Lower leg skin (tissue), 4 donors: Measurements from ENCODE around the gene ABCA1. TPM values are rescaled to one million over a fixed set of nuclear protein-coding genes. Genes with fewer than 3 reads are reported as not detected.

Experiments used
- DNase-seq, 2 donors: peaks; one replicate each; pipeline ENCODE4 v3.0.0-alpha.2; 2019; ENCODE audit warnings: low spot score in 2 of 2
- H3K4me3 ChIP-seq: fragments of 200-600 bp; sonication (generic); 2 replicates; pipeline ENCODE4 v1.5.1; 2017; ENCODE audit warnings: mild to moderate bottlenecking, low read depth; ENCODE audit not compliant: poor library complexity, severe bottlenecking
- POLR2A ChIP-seq, 2 donors: fragments of 450-650 bp; IDR thresholded peaks; one replicate each; pipeline ENCODE4 v1.6.1; 2016 to 2017; ENCODE audit warnings: antibody characterized with exemption in 2 of 2, mild to moderate bottlenecking in 1 of 2, moderate library complexity in 1 of 2
- WGBS, 2 donors: methylation state at CpG; one replicate each; pipeline ENCODE4 v1.1.5; 2018; 5-methylcytosine and 5-hydroxymethylcytosine counted together
- intact Hi-C: fragments of 100-400 bp; cut with DNase I; formaldehyde crosslinking; loops from one replicate; pipeline ENCODE4 v1.15.0; 2023; ENCODE audit warnings: low total_unique reads
- total RNA-seq, 4 donors: library from RNA; depleted of rRNA; stranded (reverse); fragments of >200 nt; gene quantifications; one replicate each; pipeline ENCODE4 v1.1.0, GENCODE V29; 2016
- TF ChIP-seq, protein P1 (sequence below), 3 donors: fragments of 450-650 bp; IDR thresholded peaks; one replicate each; pipeline ENCODE4 v1.5.1; 2016; ENCODE audit warnings: antibody characterized with exemption in 3 of 3, mild to moderate bottlenecking in 3 of 3, moderate library complexity in 2 of 3

Gene ABCA1
- total RNA-seq, 4 donors from 2014 or later: 35.6 to 60.7 (median 39.8) TPM

DNA sequence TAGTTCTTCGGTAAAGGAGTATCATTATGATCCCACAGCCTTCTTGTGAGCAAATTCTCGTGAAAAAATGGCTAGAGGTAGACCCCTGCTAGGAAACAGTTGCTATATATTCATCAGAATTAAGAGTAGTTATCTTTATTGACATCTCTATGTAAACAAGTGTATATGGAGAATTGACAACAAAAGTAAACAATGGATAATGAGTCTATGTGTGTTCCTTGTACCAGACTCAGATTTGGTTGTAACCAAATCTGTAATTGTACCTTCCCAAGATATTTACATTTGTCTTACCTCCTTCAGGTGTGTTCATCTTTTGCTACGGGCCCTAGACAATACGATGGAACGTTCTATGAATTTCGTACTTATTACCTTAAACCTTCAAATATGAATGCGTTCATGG lies 161.9 kb downstream of the ABCA1 start:
- intact Hi-C loops: no loop called here
- 90 to 92% methylated on average over 7 of the region's 7 CpGs for WGBS, 2 donors
- no peak for DNase-seq
- H3K4me3 ChIP-seq: no peak overlapping the region
- TF ChIP-seq, protein P1, sequence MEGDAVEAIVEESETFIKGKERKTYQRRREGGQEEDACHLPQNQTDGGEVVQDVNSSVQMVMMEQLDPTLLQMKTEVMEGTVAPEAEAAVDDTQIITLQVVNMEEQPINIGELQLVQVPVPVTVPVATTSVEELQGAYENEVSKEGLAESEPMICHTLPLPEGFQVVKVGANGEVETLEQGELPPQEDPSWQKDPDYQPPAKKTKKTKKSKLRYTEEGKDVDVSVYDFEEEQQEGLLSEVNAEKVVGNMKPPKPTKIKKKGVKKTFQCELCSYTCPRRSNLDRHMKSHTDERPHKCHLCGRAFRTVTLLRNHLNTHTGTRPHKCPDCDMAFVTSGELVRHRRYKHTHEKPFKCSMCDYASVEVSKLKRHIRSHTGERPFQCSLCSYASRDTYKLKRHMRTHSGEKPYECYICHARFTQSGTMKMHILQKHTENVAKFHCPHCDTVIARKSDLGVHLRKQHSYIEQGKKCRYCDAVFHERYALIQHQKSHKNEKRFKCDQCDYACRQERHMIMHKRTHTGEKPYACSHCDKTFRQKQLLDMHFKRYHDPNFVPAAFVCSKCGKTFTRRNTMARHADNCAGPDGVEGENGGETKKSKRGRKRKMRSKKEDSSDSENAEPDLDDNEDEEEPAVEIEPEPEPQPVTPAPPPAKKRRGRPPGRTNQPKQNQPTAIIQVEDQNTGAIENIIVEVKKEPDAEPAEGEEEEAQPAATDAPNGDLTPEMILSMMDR (IDR thresholded peaks at IDR 0.05): no peak
- no peak for TF ChIP-seq POLR2A (IDR thresholded peaks at IDR 0.05)

DNA sequence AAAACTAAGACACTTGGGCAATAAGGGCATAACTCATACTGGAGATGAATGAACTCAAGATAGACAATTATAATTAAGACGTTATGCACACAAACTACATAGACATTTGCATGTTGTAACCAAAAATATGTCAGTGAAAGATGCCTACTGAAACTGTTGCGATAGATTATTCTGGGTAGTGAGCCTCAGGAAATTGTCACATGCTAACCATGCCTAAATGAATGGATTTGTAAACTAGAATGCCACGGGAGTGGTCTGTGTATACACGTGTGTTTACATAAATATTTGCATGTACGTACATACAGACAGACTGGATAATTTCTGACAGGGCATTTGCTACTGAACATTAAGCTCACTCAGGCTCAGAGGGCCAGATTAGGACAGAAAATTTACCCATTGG lies 162.8 kb downstream of the ABCA1 start:
- WGBS, 2 donors: 61 to 64% methylated on average over 5 of the region's 5 CpGs
- H3K4me3 ChIP-seq: no peak overlapping the region
- TF ChIP-seq, protein P1 (IDR thresholded peaks at IDR 0.05): no peak
- no peak for TF ChIP-seq POLR2A (IDR thresholded peaks at IDR 0.05)
- intact Hi-C loops: no loop called here
- no peak for DNase-seq

DNA sequence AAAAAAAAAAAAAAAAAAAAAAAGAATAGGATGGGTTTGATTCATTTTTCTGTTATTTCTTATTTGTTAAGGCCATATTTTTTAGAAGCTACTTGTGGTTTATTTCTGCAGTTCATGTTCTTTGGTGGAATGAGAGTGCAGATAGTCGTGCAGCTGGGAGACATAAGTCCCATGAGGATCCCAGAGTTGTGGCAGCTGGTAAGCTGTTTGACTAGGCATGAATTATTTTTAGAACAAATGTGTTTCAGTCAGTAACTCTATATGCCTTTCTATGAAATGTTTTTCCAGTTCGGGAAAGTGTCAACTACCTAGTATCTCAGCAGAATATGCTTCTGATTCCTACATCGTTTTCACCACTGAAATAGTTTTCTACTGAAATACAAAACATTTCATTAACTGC lies 169.0 kb downstream of the ABCA1 start:
- TF ChIP-seq, protein P1 (IDR thresholded peaks at IDR 0.05): no peak
- DNase-seq: no peak
- WGBS, 2 donors: 70 to 74% methylated on average over 3 of the region's 3 CpGs
- H3K4me3 ChIP-seq: no peak overlapping the region
- intact Hi-C loops: no loop called here

DNA sequence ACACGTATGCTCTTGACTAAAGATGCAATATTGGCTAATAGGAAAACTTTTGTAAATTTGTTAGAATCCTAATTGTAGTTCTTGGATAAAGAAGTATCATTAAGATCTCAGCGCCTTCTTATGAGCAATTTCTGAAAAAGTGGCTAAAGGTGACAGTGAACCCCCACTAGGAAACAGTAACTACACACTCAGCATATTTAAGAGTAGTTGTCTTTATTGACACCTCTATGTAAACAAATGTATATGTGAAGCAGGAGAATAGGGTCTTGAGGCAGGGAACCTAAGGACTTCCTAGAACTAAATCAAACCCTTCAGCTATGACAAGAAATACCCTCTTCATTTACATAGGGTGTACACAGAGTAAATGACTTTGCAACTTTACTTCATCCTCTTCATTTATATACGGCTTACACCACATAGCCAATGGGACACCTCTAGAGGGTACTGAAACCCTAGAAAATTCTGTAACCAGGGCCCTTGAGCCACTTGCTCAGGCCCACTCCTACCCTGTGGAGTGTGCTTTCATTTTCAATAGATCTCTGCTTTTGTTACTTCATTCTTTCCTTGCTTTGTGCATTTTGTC lies 177.7 kb downstream of the ABCA1 start:
- H3K4me3 ChIP-seq: no peak overlapping the region
- TF ChIP-seq, protein P1 (IDR thresholded peaks at IDR 0.05): no peak
- TF ChIP-seq POLR2A (IDR thresholded peaks at IDR 0.05): no peak
- intact Hi-C loops: no loop called here
- no peak for DNase-seq
- WGBS, 2 donors: 88 to 93% methylated on average over 3 of the region's 3 CpGs

DNA sequence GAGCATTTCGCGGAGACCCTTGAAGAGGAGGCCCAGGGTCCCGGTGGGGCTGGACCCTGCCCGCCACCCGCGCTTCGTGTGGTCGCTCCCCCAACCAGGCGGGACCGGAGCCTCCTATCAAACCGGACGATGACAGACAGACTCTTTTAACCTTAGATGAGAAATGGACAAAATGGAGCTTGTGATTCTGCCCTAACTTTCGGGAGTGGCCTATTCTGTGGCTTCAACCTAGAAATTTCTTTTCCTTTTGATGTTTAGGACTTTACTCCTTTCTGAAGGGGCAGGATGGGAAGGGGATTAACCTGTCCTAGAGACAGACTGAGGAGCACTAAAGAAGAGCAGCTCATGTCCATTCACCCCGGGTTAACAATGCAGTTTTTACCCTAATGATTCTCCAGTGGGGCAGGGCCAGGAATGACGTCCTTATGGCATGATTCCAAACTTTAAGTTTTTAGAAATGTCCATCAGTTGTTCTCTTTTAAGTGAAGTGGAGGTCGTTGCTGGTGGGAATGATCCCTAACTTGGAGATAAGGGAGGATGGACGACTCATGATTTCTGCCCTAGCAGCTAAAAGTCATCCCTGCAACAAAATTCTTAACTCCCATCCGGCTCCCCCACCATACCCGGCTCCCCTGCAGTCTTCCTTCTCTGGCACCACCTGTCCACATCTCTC lies 179.5 kb downstream of the ABCA1 start:
- DNase-seq: no peak
- peak overlapping the region; percentile 72 for H3K4me3 ChIP-seq
- intact Hi-C loops: no loop called here
- no peak for TF ChIP-seq POLR2A (IDR thresholded peaks at IDR 0.05)
- TF ChIP-seq, protein P1 (IDR thresholded peaks at IDR 0.05): no peak
- WGBS, 2 donors: 7% methylated on average over 19 of the region's 19 CpGs
